Spleen (tissue), 11 donors: ENCODE results near the gene GALNTL6. TPM values are rescaled to one million over a fixed set of nuclear protein-coding genes. Genes with fewer than 3 reads are reported as not detected.

Experiments used
- DNase-seq: peaks from one replicate; pipeline ENCODE4 v3.0.0-alpha.2; 2020
- H3K27ac ChIP-seq, 8 donors: fragments of 200-600 bp; sonication (generic) in 7 of 8; 1 replicate in 4 of 8; 2 replicates in 4 of 8; pipeline versions ENCODE4 v1.5.0 to v1.8.0; 2016 to 2021; ENCODE audit warnings: inconsistent platforms in 4 of 8, mild to moderate bottlenecking in 4 of 8, moderate library complexity in 1 of 8
- H3K27me3 ChIP-seq, 7 donors: fragments of 200-600 bp; sonication (generic) in 6 of 7; replicated peaks in 1 of 7; 1 replicate in 4 of 7; 2 replicates in 3 of 7; pipeline versions ENCODE4 v1.5.0 to v1.8.0; 2016 to 2021; ENCODE audit warnings: inconsistent platforms in 3 of 7, mild to moderate bottlenecking in 1 of 7
- H3K36me3 ChIP-seq, 6 donors: fragments of 200-600 bp; sonication (generic) in 5 of 6; 1 replicate in 4 of 6; 2 replicates in 2 of 6; pipeline versions ENCODE4 v1.5.0 to v1.8.0; 2016 to 2021; ENCODE audit warnings: inconsistent platforms in 2 of 6
- H3K4me1 ChIP-seq, 6 donors: fragments of 200-600 bp; sonication (generic) in 5 of 6; 1 replicate in 3 of 6; 2 replicates in 3 of 6; pipeline versions ENCODE4 v1.5.0 to v1.8.0; 2016 to 2021; ENCODE audit warnings: inconsistent platforms in 3 of 6
- H3K4me3 ChIP-seq, 8 donors: fragments of 200-600 bp; sonication (generic) in 7 of 8; 1 replicate in 4 of 8; 2 replicates in 4 of 8; pipeline versions ENCODE4 v1.5.0 to v1.8.0; 2016 to 2021; ENCODE audit warnings: inconsistent platforms in 4 of 8, mild to moderate bottlenecking in 4 of 8, moderate library complexity in 2 of 8
- H3K9me3 ChIP-seq, 8 donors: fragments of 200-600 bp; sonication (generic) in 7 of 8; 1 replicate in 4 of 8; 2 replicates in 4 of 8; pipeline versions ENCODE4 v1.5.0 to v1.8.0; 2016 to 2021; ENCODE audit warnings: inconsistent platforms in 4 of 8
- POLR2A ChIP-seq, 3 donors: fragments of 450-650 bp; IDR thresholded peaks; one replicate each; pipeline ENCODE4 v1.5.1; 2017; ENCODE audit warnings: antibody characterized with exemption in 3 of 3, mild to moderate bottlenecking in 1 of 3
- POLR2AphosphoS5 ChIP-seq, 3 donors: sonication (generic); formaldehyde crosslinking; IDR thresholded peaks; one replicate each; pipeline ENCODE4 v1.5.1; 2017; ENCODE audit warnings: antibody characterized with exemption in 3 of 3
- WGBS, 5 donors: extraction: QIAGEN DNeasy Blood & Tissue Kit in 3 of 5; methylation state at CpG; one replicate each; pipeline versions ENCODE4 v1.1.5 to v1.1.7; 2013 to 2018; 5-methylcytosine and 5-hydroxymethylcytosine counted together
- intact Hi-C: fragments of 100-400 bp; cut with DNase I; formaldehyde crosslinking; loops from one replicate; pipeline ENCODE4 v1.15.0; 2023; ENCODE audit warnings: low total_unique reads
- polyA plus RNA-seq, 3 donors: library from polyadenylated mRNA; stranded (reverse); fragments of 200-250 nt; gene quantifications; one replicate each; pipeline ENCODE4 v1.2.1, GENCODE V29; 2013
- total RNA-seq, 7 donors: library from RNA; depleted of rRNA in 3 of 7; stranded (reverse); fragments of >200 nt in 3 of 7; fragmentation: NEBNext Ultra II Directional in 4 of 7; extraction: Animal tissue kit (Norgen Biotek cat#: 25700) in 4 of 7; gene quantifications; one replicate each; pipeline versions ENCODE4 v1.1.0 to v1.2.1, GENCODE V29; 2016 to 2021
- TF ChIP-seq, protein P1 (sequence below), 11 experiments: fragments of 200-600 bp in 7 of 11; fragments of 450-650 bp in 4 of 11; sonication (generic) in 4 of 11; IDR thresholded peaks in 8 of 11; conservative IDR thresholded peaks in 3 of 11; 1 replicate in 7 of 11; 2 replicates in 4 of 11; pipeline versions ENCODE4 v1.4.0 to v1.8.0; 2016 to 2021; ENCODE audit warnings: antibody characterized with exemption in 11 of 11, inconsistent platforms in 4 of 11, mild to moderate bottlenecking in 1 of 11
- donor health status: healthy with polysubstance abuse.
- donor health status: DM: no; HTN: no; CAD: no; lungs with moderate emphysema.
- donor health status: DM: no; HTN: no; CAD: no.
- donor health status: Bipolar disorder and iron deficiency.
- donor health status: healthy.
- donor health status: DM: no; HTN: no; CAD: no.
- donor health status: DM: yes; HTN: yes; CAD: no.

GALNTL6 gene
- total and polyA plus RNA-seq, 10 donors, result 3.2 to 12.5 (median 7.1) TPM

DNA sequence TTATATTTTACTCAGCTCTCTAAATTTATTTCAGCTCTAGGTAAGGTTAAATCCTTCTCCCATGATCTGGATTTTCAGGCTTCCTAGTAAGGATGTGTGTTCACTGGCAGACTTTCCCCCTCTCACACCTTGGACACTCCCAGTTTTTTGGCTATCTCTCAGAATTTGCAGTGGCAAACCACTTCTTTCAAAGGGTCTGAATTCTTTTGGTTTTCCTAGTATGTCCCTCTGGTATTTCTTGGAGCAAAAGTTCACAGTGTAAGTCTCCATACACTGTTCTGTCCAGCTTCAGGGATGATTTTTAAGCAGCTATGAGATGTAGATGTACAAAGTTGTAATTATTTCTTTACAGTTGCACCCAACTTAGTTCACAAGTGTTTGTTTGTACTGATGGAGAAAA, 701.6 kb downstream of the GALNTL6 start:
- TF ChIP-seq, protein P1, sequence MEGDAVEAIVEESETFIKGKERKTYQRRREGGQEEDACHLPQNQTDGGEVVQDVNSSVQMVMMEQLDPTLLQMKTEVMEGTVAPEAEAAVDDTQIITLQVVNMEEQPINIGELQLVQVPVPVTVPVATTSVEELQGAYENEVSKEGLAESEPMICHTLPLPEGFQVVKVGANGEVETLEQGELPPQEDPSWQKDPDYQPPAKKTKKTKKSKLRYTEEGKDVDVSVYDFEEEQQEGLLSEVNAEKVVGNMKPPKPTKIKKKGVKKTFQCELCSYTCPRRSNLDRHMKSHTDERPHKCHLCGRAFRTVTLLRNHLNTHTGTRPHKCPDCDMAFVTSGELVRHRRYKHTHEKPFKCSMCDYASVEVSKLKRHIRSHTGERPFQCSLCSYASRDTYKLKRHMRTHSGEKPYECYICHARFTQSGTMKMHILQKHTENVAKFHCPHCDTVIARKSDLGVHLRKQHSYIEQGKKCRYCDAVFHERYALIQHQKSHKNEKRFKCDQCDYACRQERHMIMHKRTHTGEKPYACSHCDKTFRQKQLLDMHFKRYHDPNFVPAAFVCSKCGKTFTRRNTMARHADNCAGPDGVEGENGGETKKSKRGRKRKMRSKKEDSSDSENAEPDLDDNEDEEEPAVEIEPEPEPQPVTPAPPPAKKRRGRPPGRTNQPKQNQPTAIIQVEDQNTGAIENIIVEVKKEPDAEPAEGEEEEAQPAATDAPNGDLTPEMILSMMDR (IDR thresholded peaks at IDR 0.05 in 8 of 11, conservative IDR thresholded peaks at IDR 0.05 in 3 of 11), result no peak
- TF ChIP-seq POLR2AphosphoS5 (IDR thresholded peaks at IDR 0.05) (no peak), POLR2A (IDR thresholded peaks at IDR 0.05) (no peak)
- Histone ChIP-seq H3K36me3 (no peaks in the 10 kb centered on the region), H3K4me1 (no peaks in the 10 kb centered on the region), H3K27ac (no peak overlapping the region), H3K4me3 (no peak overlapping the region), H3K27me3 (no peaks in the 10 kb centered on the region), H3K9me3 (peaks cover 0 to 18% (median 6%) of the 10 kb centered on the region in 8 donors)
- intact Hi-C loops, result no loop called here
- DNase-seq, result no peak

DNA sequence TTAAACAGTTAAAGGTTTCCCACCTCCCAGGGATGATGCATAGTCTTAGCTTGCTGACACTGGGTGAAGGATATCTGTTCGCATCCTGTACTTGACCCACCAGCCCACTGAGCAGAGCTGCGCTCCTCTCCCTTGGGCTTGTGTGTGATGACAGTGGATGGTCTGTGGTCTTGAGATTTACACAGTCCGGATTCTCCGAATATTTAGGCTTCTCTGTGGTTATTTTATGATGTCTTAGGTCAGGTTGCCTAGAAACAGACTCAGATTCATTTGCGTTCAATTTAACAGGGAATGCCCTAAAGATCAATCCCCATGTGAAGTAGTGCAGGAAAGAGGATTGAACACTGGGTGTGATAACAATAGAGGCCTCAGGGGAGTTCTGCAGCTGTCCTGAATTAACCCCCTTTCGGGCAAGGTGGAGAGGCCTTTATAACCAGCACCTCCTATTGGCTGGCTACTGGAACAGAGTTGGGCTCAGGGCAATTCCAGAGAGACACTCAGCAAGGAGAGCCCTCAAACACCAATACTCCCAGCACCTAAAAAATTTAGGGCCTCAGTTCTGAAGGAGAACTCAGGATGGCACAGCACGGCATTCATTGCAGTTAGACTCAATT, 702.2 kb downstream of the GALNTL6 start:
- Histone ChIP-seq H3K9me3 (peaks cover 0 to 18% (median 6%) of the 10 kb centered on the region in 8 donors), H3K4me1 (no peaks in the 10 kb centered on the region), H3K27me3 (no peaks in the 10 kb centered on the region), H3K27ac (no peak overlapping the region), H3K4me3 (no peak overlapping the region), H3K36me3 (no peaks in the 10 kb centered on the region)
- no peak for DNase-seq
- 70 to 83% (median 80%) methylated on average over 7 of the region's 7 CpGs for WGBS, 5 donors
- TF ChIP-seq POLR2A (IDR thresholded peaks at IDR 0.05) (no peak), POLR2AphosphoS5 (IDR thresholded peaks at IDR 0.05) (no peak)
- TF ChIP-seq, protein P1 (IDR thresholded peaks at IDR 0.05 in 8 of 11, conservative IDR thresholded peaks at IDR 0.05 in 3 of 11), result no peak
- intact Hi-C loops, result no loop called here

DNA sequence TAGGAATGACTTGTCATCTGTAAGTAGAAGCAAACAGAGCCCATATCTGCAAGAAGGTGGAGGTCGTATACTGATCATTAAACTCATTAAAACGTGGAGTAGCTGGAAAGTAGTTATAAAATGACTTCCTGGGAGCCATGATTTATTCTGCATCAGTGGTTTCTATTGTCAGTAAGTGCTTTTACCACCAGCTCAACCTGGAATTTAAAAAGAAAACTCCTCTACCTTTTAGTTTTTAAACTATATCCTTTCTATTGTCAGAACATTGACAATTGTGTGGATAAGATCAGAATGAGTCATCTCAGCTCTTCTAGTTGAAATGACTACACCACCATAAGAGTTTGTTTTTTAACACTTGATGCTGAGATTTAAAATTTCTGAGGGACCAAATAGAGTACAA, 704.2 kb downstream of the GALNTL6 start:
- Histone ChIP-seq H3K4me3 (no peak overlapping the region), H3K4me1 (no peaks in the 10 kb centered on the region)
- no peak for DNase-seq

DNA sequence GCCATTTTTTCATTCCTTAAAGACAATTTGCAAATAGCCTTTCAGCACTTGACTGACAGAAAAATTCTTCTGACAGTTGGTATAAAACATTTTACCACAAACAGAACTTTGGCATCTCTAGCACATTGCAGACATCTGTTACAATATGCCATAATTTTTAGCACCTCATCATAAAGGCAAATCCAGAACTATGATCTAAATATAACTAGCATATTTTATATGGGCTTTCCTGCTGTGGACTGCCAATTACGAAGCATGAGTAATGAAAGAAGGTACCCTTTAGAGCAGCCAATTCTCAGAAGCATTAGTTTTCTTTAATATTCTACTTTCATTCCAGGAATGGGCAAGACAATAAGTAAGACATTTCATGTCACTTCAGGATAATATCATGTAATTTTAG, 708.0 kb downstream of the GALNTL6 start:
- H3K4me1 ChIP-seq, result no peaks in the 10 kb centered on the region
- H3K27me3 ChIP-seq, result no peaks in the 10 kb centered on the region
- TF ChIP-seq POLR2AphosphoS5 (IDR thresholded peaks at IDR 0.05) (no peak), POLR2A (IDR thresholded peaks at IDR 0.05) (no peak)
- TF ChIP-seq, protein P1 (IDR thresholded peaks at IDR 0.05 in 8 of 11, conservative IDR thresholded peaks at IDR 0.05 in 3 of 11), result no peak
- WGBS, 5 donors, result 55 to 78% (median 66%) methylated on average over 1 of the region's 1 CpG
- no peak overlapping the region for H3K27ac ChIP-seq
- no peak overlapping the region for H3K4me3 ChIP-seq
- no peaks in the 10 kb centered on the region for H3K9me3 ChIP-seq
- DNase-seq, result no peak
- no peaks in the 10 kb centered on the region for H3K36me3 ChIP-seq
- intact Hi-C loops, result no loop called here

More for the DNA sequence above, 704.2 kb downstream of the GALNTL6 start:
- WGBS, 5 donors, result 43 to 56% (median 46%) methylated on average over 2 of the region's 2 CpGs
- Histone ChIP-seq H3K36me3 (no peaks in the 10 kb centered on the region), H3K9me3 (peaks cover 0 to 17% (median 6%) of the 10 kb centered on the region in 8 donors), H3K27me3 (no peaks in the 10 kb centered on the region), H3K27ac (no peak overlapping the region)
- intact Hi-C loops, result no loop called here
- TF ChIP-seq POLR2A (IDR thresholded peaks at IDR 0.05) (no peak), POLR2AphosphoS5 (IDR thresholded peaks at IDR 0.05) (no peak)
- TF ChIP-seq, protein P1 (IDR thresholded peaks at IDR 0.05 in 8 of 11, conservative IDR thresholded peaks at IDR 0.05 in 3 of 11), result no peak
